Neural progenitor cell (in vitro differentiated cells): ENCODE measurements around the gene UBE2D2. TPM values are rescaled to one million over a fixed set of nuclear protein-coding genes. Genes with fewer than 3 reads are reported as not detected.
"Not testable (repeated sequence)": the region's sequence is repeated elsewhere in the genome, so short reads cannot be mapped to it uniquely, and the experiment has no call there.

Experiments used
- DNase-seq: peaks from one replicate; pipeline ENCODE4 v3.0.0-alpha.2; 2016; ENCODE audit warnings: low spot score
- H2AFZ ChIP-seq: fragments of 200-600 bp; sonication (generic); replicated peaks from 2 replicates; pipeline ENCODE4 v1.6.1; 2016; ENCODE audit warnings: antibody characterized with exemption
- H3F3A ChIP-seq: fragments of 200-600 bp; sonication (generic); 2 replicates; pipeline ENCODE4 v1.6.1; 2016; ENCODE audit warnings: antibody characterized with exemption, low read depth
- H3K27ac ChIP-seq: fragments of 200-600 bp; sonication (generic); 2 replicates; pipeline ENCODE4 v1.5.1; 2016; ENCODE audit warnings: mild to moderate bottlenecking
- H3K27me3 ChIP-seq: fragments of 200-600 bp; sonication (generic); 2 replicates; pipeline ENCODE4 v1.6.1; 2016; ENCODE audit warnings: mild to moderate bottlenecking, moderate library complexity
- H3K36me3 ChIP-seq: fragments of 200-600 bp; sonication (generic); 2 replicates; pipeline ENCODE4 v1.5.1; 2016
- H3K4me1 ChIP-seq: fragments of 200-600 bp; sonication (generic); 2 replicates; pipeline ENCODE4 v1.6.1; 2016; ENCODE audit warnings: mixed run types
- H3K4me2 ChIP-seq: fragments of 200-600 bp; sonication (generic); 2 replicates; pipeline ENCODE4 v1.6.1; 2016
- H3K4me3 ChIP-seq: fragments of 200-600 bp; sonication (generic); 2 replicates; pipeline ENCODE4 v1.5.1; 2016
- H3K79me2 ChIP-seq: fragments of 200-600 bp; sonication (generic); 2 replicates; pipeline ENCODE4 v1.6.1; 2016; ENCODE audit warnings: low read depth
- H3K9ac ChIP-seq: fragments of 200-600 bp; sonication (generic); 2 replicates; pipeline ENCODE4 v1.6.1; 2016
- H3K9me3 ChIP-seq: fragments of 200-600 bp; sonication (generic); 2 replicates; pipeline ENCODE4 v1.5.1; 2016; ENCODE audit warnings: low read depth
- H4K20me1 ChIP-seq: fragments of 200-600 bp; sonication (generic); 2 replicates; pipeline ENCODE4 v1.6.1; 2016; ENCODE audit warnings: low read depth
- H3K27ac Mint-ChIP-seq: 3 replicates; pipeline ENCODE4 v1.8.0; 2021; ENCODE audit warnings: mixed read lengths
- H3K27me3 Mint-ChIP-seq: 2 replicates; pipeline ENCODE4 v1.8.0; 2022; ENCODE audit warnings: low read depth, mild to moderate bottlenecking, inconsistent platforms, moderate library complexity, mixed read lengths; ENCODE audit not compliant: insufficient read depth
- H3K36me3 Mint-ChIP-seq: 3 replicates; pipeline ENCODE4 v1.8.0; 2021; ENCODE audit warnings: mixed read lengths
- H3K4me1 Mint-ChIP-seq: 3 replicates; pipeline ENCODE4 v1.8.0; 2021; ENCODE audit warnings: mixed read lengths
- H3K4me3 Mint-ChIP-seq: 3 replicates; pipeline ENCODE4 v1.8.0; 2021; ENCODE audit warnings: mild to moderate bottlenecking, moderate library complexity, mixed read lengths
- H3K9me3 Mint-ChIP-seq: 3 replicates; pipeline ENCODE4 v1.8.0; 2020; ENCODE audit warnings: mixed read lengths
- EZH2 ChIP-seq: fragments of 200-600 bp; sonication (generic); IDR thresholded peaks from 2 replicates; pipeline ENCODE4 v1.6.1; 2017; ENCODE audit warnings: antibody characterized with exemption, mild to moderate bottlenecking, moderate library complexity
- EZH2phosphoT487 ChIP-seq: fragments of 200-600 bp; sonication (generic); IDR thresholded peaks from 2 replicates; pipeline ENCODE4 v1.6.1; 2017; ENCODE audit warnings: antibody characterized with exemption
- total RNA-seq: library from RNA; depleted of rRNA; stranded (reverse); fragments of >200 nt; gene quantifications from 2 replicates; pipeline ENCODE4 v1.2.3, GENCODE V29; 2015; ENCODE audit warnings: low replicate concordance
- TF ChIP-seq, protein P1 (sequence below): fragments of 200-600 bp; sonication (generic); IDR thresholded peaks from 2 replicates; pipeline ENCODE4 v1.5.1; 2017; ENCODE audit warnings: antibody characterized with exemption, mild to moderate bottlenecking

UBE2D2 gene
- total RNA-seq, 1 donor from 2014 or later = 141 TPM

DNA sequence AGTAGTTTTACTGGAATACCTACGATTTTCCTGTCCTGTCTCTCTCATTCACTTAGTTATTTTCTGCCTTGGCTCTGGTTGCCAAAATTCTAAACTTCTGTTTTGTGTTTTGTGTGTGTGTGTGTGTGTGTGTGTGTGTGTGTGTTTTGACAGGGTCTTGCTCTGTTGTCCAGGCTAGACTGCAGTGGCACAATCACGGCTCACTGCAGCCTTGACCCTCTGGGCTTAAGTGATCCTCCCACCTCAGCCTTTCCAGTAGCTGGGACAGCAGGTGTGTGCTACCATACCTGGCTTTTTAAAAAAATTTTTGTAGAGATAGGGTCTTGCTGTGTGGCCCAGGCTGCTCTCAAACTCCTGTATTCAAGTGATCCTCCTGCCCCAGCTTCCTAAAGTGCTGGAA, 17.2 kb downstream of the UBE2D2 start:
- Mint-ChIP-seq H3K4me3 (no peak overlapping the region), H3K36me3 (peaks cover 6% of the 10 kb centered on the region), H3K4me1 (no peaks in the 10 kb centered on the region), H3K27me3 (no peaks in the 10 kb centered on the region), H3K27ac (no peak overlapping the region), H3K9me3 (no peaks in the 10 kb centered on the region)
- Histone ChIP-seq H3K27me3 (no peaks in the 10 kb centered on the region), H3K9me3 (no peaks in the 10 kb centered on the region), H3K4me1 (no peaks in the 10 kb centered on the region), H4K20me1 (peaks cover 93% of the 10 kb centered on the region), H3K36me3 (no peaks in the 10 kb centered on the region), H3K4me3 (no peak overlapping the region), H3K27ac (no peak overlapping the region), H3K9ac (no peak overlapping the region), H3F3A (peaks cover 16% of the 10 kb centered on the region), H2AFZ (no peak overlapping the region), H3K79me2 (peaks cover 100% of the 10 kb centered on the region), H3K4me2 (no peak overlapping the region)
- TF ChIP-seq, protein P1, sequence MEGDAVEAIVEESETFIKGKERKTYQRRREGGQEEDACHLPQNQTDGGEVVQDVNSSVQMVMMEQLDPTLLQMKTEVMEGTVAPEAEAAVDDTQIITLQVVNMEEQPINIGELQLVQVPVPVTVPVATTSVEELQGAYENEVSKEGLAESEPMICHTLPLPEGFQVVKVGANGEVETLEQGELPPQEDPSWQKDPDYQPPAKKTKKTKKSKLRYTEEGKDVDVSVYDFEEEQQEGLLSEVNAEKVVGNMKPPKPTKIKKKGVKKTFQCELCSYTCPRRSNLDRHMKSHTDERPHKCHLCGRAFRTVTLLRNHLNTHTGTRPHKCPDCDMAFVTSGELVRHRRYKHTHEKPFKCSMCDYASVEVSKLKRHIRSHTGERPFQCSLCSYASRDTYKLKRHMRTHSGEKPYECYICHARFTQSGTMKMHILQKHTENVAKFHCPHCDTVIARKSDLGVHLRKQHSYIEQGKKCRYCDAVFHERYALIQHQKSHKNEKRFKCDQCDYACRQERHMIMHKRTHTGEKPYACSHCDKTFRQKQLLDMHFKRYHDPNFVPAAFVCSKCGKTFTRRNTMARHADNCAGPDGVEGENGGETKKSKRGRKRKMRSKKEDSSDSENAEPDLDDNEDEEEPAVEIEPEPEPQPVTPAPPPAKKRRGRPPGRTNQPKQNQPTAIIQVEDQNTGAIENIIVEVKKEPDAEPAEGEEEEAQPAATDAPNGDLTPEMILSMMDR = no peak
- TF ChIP-seq EZH2 (no peak), EZH2phosphoT487 (no peak)
- no peak for DNase-seq

DNA sequence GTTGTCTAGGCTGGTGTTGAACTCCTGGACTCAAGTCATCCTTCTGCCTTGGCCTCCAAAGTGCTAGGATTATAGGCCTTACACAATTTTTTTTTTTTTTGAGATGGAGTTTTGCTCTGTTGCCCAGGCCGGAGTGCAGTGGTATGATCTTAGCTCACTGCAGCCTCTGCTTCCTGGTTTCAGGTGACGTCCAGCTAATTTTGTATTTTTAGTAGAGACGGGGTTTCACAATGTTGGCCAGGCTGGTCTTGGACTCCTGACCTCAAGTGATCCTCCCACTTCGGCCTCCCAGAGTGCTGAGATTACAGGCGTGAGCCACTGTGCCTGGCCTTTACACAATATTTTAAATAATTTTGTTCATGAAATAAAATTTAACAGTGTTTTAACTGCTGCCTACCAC, 21.0 kb downstream of the UBE2D2 start:
- not testable (repeated sequence) for H3K4me3 ChIP-seq, H2AFZ ChIP-seq, H3K27me3 ChIP-seq, H3F3A ChIP-seq, H3K4me2 ChIP-seq, H3K27ac ChIP-seq, H3K27ac Mint-ChIP-seq, H3K4me3 Mint-ChIP-seq, H3K4me1 Mint-ChIP-seq, H3K9me3 Mint-ChIP-seq, H3K9ac ChIP-seq, H3K9me3 ChIP-seq, DNase-seq, H3K4me1 ChIP-seq, H3K36me3 ChIP-seq, H3K27me3 Mint-ChIP-seq
- Histone ChIP-seq H3K79me2 (peaks cover 100% of the 10 kb centered on the region), H4K20me1 (peaks cover 89% of the 10 kb centered on the region)
- peaks cover 20% of the 10 kb centered on the region for H3K36me3 Mint-ChIP-seq

DNA sequence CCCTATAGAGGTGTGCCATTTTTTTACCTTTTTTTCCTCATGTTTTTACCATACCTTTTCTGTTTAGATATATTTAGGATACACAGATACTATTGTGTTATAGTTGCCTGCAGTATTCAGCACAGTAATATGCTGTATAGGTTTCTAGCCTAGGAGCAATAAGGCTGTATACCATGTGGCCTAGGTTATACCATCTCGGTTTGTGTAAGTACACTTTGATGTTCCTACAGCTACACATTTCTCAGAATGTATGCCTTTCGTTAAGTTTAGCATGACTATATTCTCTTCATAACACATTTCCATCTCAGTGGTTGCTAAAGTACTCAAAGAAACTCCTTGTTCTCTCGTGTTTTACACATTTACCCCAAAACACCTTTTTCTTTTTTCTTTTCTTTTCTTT, 23.0 kb downstream of the UBE2D2 start:
- TF ChIP-seq EZH2 = no peak
- TF ChIP-seq, protein P1 = no peak
- no peak for TF ChIP-seq EZH2phosphoT487
- H3F3A ChIP-seq = peaks cover 4% of the 10 kb centered on the region
- H3K9ac ChIP-seq = no peak overlapping the region
- H4K20me1 ChIP-seq = peaks cover 88% of the 10 kb centered on the region
- H3K36me3 ChIP-seq = no peaks in the 10 kb centered on the region
- no peaks in the 10 kb centered on the region for H3K4me1 Mint-ChIP-seq
- no peak overlapping the region for H3K27ac ChIP-seq
- no peak overlapping the region for H3K4me2 ChIP-seq
- H3K79me2 ChIP-seq = peaks cover 100% of the 10 kb centered on the region
- no peaks in the 10 kb centered on the region for H3K9me3 Mint-ChIP-seq
- no peaks in the 10 kb centered on the region for H3K27me3 Mint-ChIP-seq
- no peaks in the 10 kb centered on the region for H3K9me3 ChIP-seq
- peaks cover 20% of the 10 kb centered on the region for H3K36me3 Mint-ChIP-seq
- no peak overlapping the region for H3K27ac Mint-ChIP-seq
- no peaks in the 10 kb centered on the region for H3K27me3 ChIP-seq
- no peak for DNase-seq
- no peak overlapping the region for H3K4me3 ChIP-seq
- no peak overlapping the region for H2AFZ ChIP-seq
- no peak overlapping the region for H3K4me3 Mint-ChIP-seq
- H3K4me1 ChIP-seq = no peaks in the 10 kb centered on the region

DNA sequence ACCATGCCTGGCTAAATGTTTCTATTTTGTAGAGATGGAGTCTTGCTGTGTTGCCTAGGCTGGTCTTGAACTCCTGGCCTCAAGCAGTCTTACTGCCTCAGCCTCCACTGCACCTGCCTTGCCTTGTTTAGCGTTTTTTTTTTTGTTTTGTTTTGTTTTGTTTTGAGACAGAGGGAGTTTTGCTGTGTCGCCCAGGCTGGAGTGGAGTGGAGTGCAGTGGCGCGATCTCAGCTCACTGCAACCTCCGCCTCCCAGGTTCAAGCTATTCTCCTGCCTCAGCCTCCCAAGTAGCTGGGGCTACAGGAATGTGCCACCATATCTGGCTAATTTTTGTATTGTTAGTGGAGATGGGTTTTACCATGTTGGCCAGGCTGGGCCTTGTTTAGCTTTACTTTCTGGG, 27.0 kb downstream of the UBE2D2 start:
- H3F3A ChIP-seq, DNase-seq, H3K4me1 ChIP-seq, H3K27ac ChIP-seq, H3K4me3 ChIP-seq, H3K27me3 Mint-ChIP-seq, H3K4me2 ChIP-seq, H3K27me3 ChIP-seq, H2AFZ ChIP-seq, H3K27ac Mint-ChIP-seq, H3K4me1 Mint-ChIP-seq, H3K9ac ChIP-seq, H3K9me3 ChIP-seq, H3K36me3 ChIP-seq, H3K4me3 Mint-ChIP-seq, H3K9me3 Mint-ChIP-seq: not testable (repeated sequence)
- H3K36me3 Mint-ChIP-seq = peaks cover 27% of the 10 kb centered on the region
- peaks cover 100% of the 10 kb centered on the region for H3K79me2 ChIP-seq
- H4K20me1 ChIP-seq = peaks cover 94% of the 10 kb centered on the region
